ENCODE data around the gene PNMA8B.

Gene PNMA8B

DNA sequence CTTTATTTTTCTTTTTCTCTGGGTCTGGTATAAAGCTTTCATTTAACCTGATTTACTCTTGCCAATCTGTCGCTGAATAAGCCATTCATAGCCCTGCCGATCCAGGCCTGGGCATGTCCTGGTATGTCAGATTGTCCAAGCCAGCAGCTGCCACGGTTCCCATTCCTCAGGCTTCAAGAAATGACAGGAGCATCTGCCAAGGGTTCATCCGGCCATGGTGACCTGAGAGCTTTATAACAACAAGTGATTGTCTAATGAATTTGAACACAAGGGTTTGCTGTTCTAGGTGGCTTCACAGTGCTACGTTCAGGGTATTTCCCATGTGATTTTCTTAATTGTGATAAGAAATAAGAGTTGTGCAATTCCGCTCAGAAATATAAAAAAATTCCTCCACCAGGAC, 44.3 kb downstream of the PNMA8B start:
- DNase-seq: no peak

- DNase-seq: no peak
Measured at GRCh38 chr19:46450737-46451136, 44.9 kb downstream of the PNMA8B start.

DNA sequence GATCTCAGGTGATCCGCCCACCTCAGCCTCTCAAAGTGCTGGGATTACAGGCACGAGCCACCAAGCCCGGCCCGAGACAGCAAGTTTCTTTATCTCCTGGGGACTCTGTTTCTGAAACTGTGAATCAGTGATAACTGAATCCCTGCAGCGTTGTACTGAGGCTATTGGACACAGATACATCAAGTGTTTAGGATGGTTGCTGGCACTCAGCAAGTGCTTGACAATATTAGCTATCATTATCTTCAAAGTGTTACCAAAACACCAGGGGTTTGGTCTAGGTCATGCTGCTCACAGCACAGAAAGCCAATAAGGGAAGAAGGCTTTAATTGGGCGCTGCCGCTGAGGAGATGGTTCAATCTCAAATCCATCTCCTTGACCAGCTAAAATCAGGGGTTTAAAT, 46.4 kb downstream of the PNMA8B start:
- DNase-seq: no peak

DNA sequence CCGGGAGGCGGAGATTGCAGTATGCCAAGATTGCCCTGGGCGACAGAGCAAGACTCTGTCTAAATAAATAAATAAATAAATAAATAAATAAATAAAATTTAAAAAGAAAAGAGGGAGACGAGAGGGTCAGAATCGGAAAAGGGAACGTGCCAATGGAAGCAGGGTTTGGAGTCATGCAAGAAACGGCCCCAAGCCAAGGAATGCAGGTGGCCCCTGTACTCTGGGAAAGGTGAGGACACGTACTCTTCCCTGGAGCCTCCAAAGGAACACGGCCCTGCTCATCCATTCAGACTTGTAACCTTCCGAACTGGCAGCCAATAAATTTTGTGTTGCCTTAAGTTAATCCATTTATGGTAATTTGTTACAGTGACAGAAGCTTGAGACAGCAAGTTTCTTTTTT, 47.1 kb downstream of the PNMA8B start:
- no peak for DNase-seq

DNA sequence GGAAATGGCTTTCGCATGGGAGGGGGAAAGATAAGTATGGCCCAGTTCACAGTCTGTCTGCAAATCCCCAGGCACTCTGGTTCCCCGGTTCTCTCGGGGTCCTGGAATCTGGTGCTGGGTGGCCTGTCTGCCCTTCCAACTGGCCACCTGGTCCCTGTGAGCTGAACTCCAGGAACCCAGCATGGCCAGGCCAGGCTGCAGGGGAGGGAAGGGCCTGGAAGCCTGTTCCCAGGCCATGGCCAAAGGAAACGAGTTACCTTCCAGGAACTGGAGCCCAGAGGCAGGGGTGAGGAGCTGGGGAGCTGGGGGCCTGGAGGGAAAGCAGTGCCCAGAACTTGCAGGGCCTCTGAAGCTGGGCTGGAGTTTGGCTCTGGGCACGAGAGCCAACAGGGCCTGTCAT, 47.8 kb downstream of the PNMA8B start:
- DNase-seq: no peak

DNA sequence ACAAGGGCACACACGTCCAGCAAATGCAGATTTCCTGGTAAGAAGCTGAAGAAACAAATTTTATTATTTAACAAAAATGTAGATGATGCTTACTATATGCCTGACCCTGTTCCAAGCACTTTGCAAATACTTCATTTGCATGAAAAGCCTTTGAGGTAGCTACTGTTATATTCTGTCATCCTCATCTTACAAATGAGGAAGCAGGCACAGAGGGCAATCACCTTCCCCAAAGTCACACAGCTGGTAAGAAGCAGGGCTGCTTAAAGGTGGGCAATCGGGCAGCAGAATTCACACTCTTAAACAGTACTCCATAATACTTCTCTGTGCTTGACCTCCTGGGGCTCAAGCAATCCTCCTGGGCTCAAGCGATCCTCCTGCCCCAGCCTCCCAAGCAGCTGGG, 48.7 kb downstream of the PNMA8B start:
- no peak for DNase-seq

DNA sequence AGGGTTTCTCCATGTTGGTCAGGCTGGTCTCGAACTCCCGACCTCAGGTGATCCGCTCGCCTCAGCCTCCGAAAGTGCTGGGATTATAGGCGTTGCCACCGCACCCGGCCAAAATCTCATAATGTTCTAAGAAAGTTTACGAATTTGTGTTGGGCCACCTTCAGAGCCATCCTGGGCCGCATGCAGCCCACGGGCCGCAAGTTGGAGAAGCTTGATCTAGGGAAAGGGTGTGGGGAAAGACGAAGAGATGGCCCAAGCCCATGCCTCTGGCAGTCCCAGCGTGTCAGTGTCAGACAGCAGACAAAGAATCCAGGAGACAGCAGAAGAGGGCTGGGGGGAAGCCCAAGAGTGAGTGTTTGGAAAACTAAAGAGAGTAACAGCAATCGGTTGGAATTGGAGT, 49.6 kb downstream of the PNMA8B start:
- no peak for DNase-seq

DNA sequence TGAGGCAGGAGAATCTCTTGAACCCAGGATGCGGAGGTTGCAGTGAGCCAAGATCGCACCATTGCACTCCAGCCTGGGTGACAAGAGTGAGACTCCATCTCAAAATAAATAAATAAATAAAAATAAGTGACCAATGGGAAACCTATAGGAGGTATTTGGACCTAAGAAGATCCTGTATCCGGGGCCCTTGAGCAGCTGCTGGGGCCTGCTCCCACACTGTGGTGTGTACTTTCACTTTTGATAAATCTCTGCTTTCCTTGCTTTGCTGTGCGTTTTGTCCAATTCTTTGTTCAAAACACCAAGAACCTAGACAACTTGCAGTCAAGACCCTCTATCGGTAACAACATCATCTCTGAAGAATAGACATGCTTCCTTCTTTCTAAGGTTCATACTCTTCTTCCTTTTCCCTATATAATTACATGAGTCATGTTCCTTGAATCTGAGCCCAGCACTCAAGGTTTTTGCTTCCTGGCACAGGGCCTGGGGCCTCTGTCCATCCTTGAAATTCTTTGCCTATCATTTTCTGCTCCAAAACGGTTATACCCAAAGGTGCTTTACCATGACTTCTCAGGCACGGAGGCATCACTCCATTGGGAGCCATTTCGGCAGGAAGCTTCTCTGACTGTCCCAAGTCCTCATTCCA, 52.7 kb downstream of the PNMA8B start:
- DNase-seq: no peak

DNA sequence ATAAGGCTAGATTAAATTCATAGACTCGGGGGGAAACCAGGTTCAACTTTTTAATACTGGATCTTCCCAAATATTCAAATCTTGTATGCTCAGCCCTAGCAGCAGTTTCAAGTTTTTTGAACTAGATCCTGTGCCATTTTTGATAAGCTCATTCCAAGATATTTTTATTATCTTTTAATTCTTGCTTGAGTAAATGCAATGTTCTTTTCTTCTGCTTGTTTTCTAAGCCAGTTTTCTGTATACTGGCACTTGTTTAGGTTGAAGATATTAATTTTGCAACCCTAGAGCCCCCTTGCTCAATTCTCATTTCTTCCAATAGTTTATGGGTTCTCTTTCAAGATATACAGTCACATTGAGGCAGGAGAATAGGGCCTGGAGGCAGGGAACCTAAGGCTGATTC, 53.8 kb downstream of the PNMA8B start:
- no peak for DNase-seq

Measured in hematopoietic multipotent progenitor cell treated with erythropoietin and hydrocortisone succinate and interleukin-3 and kit ligand, for 4 days (in vitro differentiated cells).